Ascending aorta (tissue), 2 donors: Measurements from ENCODE around the gene FBP1. TPM values are rescaled to one million over a fixed set of nuclear protein-coding genes. Genes with fewer than 3 reads are reported as not detected.
A peak's percentile ranks its signal among the peaks of the same experiment; 100 is the strongest.

ENCODE experiments used
- DNase-seq, 2 donors: peaks; one replicate each; pipeline ENCODE4 v3.0.0-alpha.2; 2019; ENCODE audit warnings: low spot score in 2 of 2
- H3K27ac ChIP-seq, 2 donors: fragments of 200-600 bp; sonication (generic); one replicate each; pipeline ENCODE4 v1.5.1; 2016 to 2017; ENCODE audit warnings: mild to moderate bottlenecking in 1 of 2
- H3K27me3 ChIP-seq: fragments of 200-600 bp; sonication (generic); one replicate; pipeline ENCODE4 v1.5.1; 2017
- H3K36me3 ChIP-seq, 2 donors: fragments of 200-600 bp; sonication (generic); one replicate each; pipeline ENCODE4 v1.5.1; 2016
- H3K4me1 ChIP-seq, 2 donors: fragments of 200-600 bp; sonication (generic); one replicate each; pipeline ENCODE4 v1.5.1; 2016 to 2017; ENCODE audit warnings: mild to moderate bottlenecking in 1 of 2
- H3K4me3 ChIP-seq, 2 donors: fragments of 200-600 bp; sonication (generic); one replicate each; pipeline ENCODE4 v1.5.1; 2016 to 2017; ENCODE audit warnings: mild to moderate bottlenecking in 1 of 2
- H3K9me3 ChIP-seq, 2 donors: fragments of 200-600 bp; sonication (generic); one replicate each; pipeline ENCODE4 v1.5.1; 2016
- intact Hi-C: fragments of 100-400 bp; cut with DNase I; formaldehyde crosslinking; loops from one replicate; pipeline ENCODE4 v1.15.1; 2023
- total RNA-seq: library from RNA; depleted of rRNA; stranded (reverse); fragments of >200 nt; gene quantifications from one replicate; pipeline ENCODE4 v1.1.0, GENCODE V29; 2016
- TF ChIP-seq, protein P1 (sequence below), 3 experiments: fragments of 200-600 bp in 2 of 3; fragments of 450-650 bp in 1 of 3; sonication (generic) in 2 of 3; IDR thresholded peaks; one replicate each; pipeline ENCODE4 v1.5.1; 2016 to 2019; ENCODE audit warnings: antibody characterized with exemption in 3 of 3, mild to moderate bottlenecking in 1 of 3, moderate library complexity in 1 of 3

Gene FBP1
- total RNA-seq, 1 donor from 2014 or later = 4.8 TPM

- no peak for DNase-seq
- peak overlapping the region; percentile 4 to 52 for H3K4me3 ChIP-seq
- peak overlapping the region in 1 of 2 donors; percentile 45 for H3K27ac ChIP-seq
- no peaks in the 10 kb centered on the region for H3K36me3 ChIP-seq
- TF ChIP-seq, protein P1, sequence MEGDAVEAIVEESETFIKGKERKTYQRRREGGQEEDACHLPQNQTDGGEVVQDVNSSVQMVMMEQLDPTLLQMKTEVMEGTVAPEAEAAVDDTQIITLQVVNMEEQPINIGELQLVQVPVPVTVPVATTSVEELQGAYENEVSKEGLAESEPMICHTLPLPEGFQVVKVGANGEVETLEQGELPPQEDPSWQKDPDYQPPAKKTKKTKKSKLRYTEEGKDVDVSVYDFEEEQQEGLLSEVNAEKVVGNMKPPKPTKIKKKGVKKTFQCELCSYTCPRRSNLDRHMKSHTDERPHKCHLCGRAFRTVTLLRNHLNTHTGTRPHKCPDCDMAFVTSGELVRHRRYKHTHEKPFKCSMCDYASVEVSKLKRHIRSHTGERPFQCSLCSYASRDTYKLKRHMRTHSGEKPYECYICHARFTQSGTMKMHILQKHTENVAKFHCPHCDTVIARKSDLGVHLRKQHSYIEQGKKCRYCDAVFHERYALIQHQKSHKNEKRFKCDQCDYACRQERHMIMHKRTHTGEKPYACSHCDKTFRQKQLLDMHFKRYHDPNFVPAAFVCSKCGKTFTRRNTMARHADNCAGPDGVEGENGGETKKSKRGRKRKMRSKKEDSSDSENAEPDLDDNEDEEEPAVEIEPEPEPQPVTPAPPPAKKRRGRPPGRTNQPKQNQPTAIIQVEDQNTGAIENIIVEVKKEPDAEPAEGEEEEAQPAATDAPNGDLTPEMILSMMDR (IDR thresholded peaks at IDR 0.05) = no peak
- intact Hi-C loops = no loop called here
- H3K9me3 ChIP-seq = no peaks in the 10 kb centered on the region
- no peaks in the 10 kb centered on the region for H3K27me3 ChIP-seq
- H3K4me1 ChIP-seq = peaks cover 0 to 3% of the 10 kb centered on the region in 2 donors
Measured at GRCh38 chr9:94655739-94656138, 16.4 kb upstream of the FBP1 start.

- H3K27me3 ChIP-seq = no peaks in the 10 kb centered on the region
- no peak overlapping the region for H3K27ac ChIP-seq
- intact Hi-C loops = no loop called here
- no peaks in the 10 kb centered on the region for H3K36me3 ChIP-seq
- no peaks in the 10 kb centered on the region for H3K9me3 ChIP-seq
- no peak overlapping the region for H3K4me3 ChIP-seq
- H3K4me1 ChIP-seq = peaks cover 0 to 3% of the 10 kb centered on the region in 2 donors
- TF ChIP-seq, protein P1 (IDR thresholded peaks at IDR 0.05) = no peak
- DNase-seq = no peak
Measured at GRCh38 chr9:94654165-94654894, 15.0 kb upstream of the FBP1 start.

GRCh38 chr9:94650949-94651348, 11.6 kb upstream of the FBP1 start:
- Histone ChIP-seq H3K27me3 (no peaks in the 10 kb centered on the region), H3K9me3 (no peaks in the 10 kb centered on the region), H3K27ac (no peak overlapping the region), H3K4me1 (no peaks in the 10 kb centered on the region), H3K4me3 (no peak overlapping the region), H3K36me3 (no peaks in the 10 kb centered on the region)
- intact Hi-C loops = no loop called here
- no peak for DNase-seq
- TF ChIP-seq, protein P1 (IDR thresholded peaks at IDR 0.05) = no peak

- peaks cover 0 to 4% of the 10 kb centered on the region in 2 donors for H3K4me1 ChIP-seq
- TF ChIP-seq, protein P1 (IDR thresholded peaks at IDR 0.05) = no peak
- no peaks in the 10 kb centered on the region for H3K27me3 ChIP-seq
- no peaks in the 10 kb centered on the region for H3K36me3 ChIP-seq
- no peaks in the 10 kb centered on the region for H3K9me3 ChIP-seq
- DNase-seq = no peak
- no peak overlapping the region for H3K27ac ChIP-seq
- intact Hi-C loops = no loop called here
- no peak overlapping the region for H3K4me3 ChIP-seq
Measured at GRCh38 chr9:94649100-94649819, 9.9 kb upstream of the FBP1 start.

DNA sequence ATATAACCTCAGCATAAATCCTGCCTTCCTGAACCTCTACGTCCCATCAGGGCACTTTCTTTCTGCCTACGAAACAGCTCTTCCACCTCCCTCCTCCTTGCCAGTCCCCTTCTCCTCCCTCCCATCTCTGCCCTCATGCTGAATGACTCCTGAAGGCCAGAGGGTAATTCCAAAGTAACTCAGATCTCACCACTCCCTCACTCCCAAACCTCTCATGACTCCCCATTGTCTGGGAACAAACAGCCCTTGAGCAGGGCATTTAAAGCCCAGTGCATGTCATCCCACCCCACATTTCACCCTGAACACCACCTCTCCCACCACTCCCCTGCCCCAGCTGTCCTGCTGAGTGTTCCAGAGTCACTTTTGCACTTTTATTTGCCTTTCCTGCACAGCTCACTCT, 8.9 kb upstream of the FBP1 start:
- peaks cover 0 to 4% of the 10 kb centered on the region in 2 donors for H3K4me1 ChIP-seq
- no peaks in the 10 kb centered on the region for H3K27me3 ChIP-seq
- DNase-seq = no peak
- intact Hi-C loops = no loop called here
- TF ChIP-seq, protein P1 (IDR thresholded peaks at IDR 0.05) = no peak
- H3K4me3 ChIP-seq = no peak overlapping the region
- no peaks in the 10 kb centered on the region for H3K9me3 ChIP-seq
- H3K27ac ChIP-seq = no peak overlapping the region
- H3K36me3 ChIP-seq = no peaks in the 10 kb centered on the region
